Brain microvascular endothelial cell (primary cell): Measurements from ENCODE around the gene IMMP2L.

Experiments used
- DNase-seq: peaks from one replicate; pipeline ENCODE4 v3.0.0-alpha.2; 2020
- H3K27ac ChIP-seq: fragments of 250-450 bp; sonication (Bioruptor Pico); 2 replicates; pipeline ENCODE4 v1.5.1; 2020; ENCODE audit warnings: mild to moderate bottlenecking, moderate library complexity
- H3K27me3 ChIP-seq: fragments of 250-450 bp; sonication (Bioruptor Pico); replicated peaks from 2 replicates; pipeline ENCODE4 v1.5.1; 2020; ENCODE audit warnings: mild to moderate bottlenecking
- H3K36me3 ChIP-seq: fragments of 250-450 bp; sonication (Bioruptor Pico); replicated peaks from 2 replicates; pipeline ENCODE4 v1.5.1; 2020; ENCODE audit warnings: mild to moderate bottlenecking
- H3K4me3 ChIP-seq: 2 replicates; pipeline ENCODE4 v1.5.1; 2011; ENCODE audit warnings: low read depth, mild to moderate bottlenecking, control low read depth, low read length, moderate library complexity
- in situ Hi-C: cut with HindIII; loops from 2 replicates; pipeline ENCODE4 v1.10.0; 2017; ENCODE audit warnings: low sequenced_read_pairs, low pct_ligation_motif_present
- TF ChIP-seq, protein P1 (sequence below): IDR thresholded peaks from 2 replicates; pipeline ENCODE4 v1.5.1; 2011; ENCODE audit warnings: low read depth, mild to moderate bottlenecking, moderate library complexity, low read length, control low read depth, inconsistent platforms; ENCODE audit errors: missing control alignments

IMMP2L gene

DNA sequence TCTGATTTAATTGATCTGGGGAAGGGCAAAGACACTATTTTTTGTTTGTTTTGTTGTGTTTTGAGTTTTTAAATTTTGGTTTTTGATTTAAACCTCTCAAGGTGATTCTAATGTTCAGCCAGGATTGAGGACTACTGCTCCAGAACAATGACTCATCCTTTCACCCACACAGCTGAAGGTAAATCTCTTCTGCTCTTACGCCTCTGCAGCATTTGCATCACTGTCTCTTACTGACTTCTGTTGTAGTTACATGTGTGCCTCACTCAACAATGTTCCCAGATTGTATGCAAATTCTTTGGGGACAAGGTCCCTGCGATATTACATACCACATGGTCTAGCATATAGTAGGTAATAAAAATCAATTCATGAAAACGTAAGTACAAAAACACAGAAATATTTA lies 938.9 kb downstream of the IMMP2L start:
- Histone ChIP-seq H3K4me3 (no peak overlapping the region), H3K27me3 (no peaks in the 10 kb centered on the region), H3K27ac (no peak overlapping the region), H3K36me3 (no peaks in the 10 kb centered on the region)
- DNase-seq = no peak
- TF ChIP-seq, protein P1, sequence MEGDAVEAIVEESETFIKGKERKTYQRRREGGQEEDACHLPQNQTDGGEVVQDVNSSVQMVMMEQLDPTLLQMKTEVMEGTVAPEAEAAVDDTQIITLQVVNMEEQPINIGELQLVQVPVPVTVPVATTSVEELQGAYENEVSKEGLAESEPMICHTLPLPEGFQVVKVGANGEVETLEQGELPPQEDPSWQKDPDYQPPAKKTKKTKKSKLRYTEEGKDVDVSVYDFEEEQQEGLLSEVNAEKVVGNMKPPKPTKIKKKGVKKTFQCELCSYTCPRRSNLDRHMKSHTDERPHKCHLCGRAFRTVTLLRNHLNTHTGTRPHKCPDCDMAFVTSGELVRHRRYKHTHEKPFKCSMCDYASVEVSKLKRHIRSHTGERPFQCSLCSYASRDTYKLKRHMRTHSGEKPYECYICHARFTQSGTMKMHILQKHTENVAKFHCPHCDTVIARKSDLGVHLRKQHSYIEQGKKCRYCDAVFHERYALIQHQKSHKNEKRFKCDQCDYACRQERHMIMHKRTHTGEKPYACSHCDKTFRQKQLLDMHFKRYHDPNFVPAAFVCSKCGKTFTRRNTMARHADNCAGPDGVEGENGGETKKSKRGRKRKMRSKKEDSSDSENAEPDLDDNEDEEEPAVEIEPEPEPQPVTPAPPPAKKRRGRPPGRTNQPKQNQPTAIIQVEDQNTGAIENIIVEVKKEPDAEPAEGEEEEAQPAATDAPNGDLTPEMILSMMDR = no peak
- in situ Hi-C loops = no loop called here

- Histone ChIP-seq H3K27ac (no peak overlapping the region), H3K36me3 (no peaks in the 10 kb centered on the region), H3K27me3 (no peaks in the 10 kb centered on the region), H3K4me3 (no peak overlapping the region)
- in situ Hi-C loops = no loop called here
- TF ChIP-seq, protein P1 = no peak
- no peak for DNase-seq
Measured at GRCh38 chr7:110621289-110621688, 941.0 kb downstream of the IMMP2L start.

DNA sequence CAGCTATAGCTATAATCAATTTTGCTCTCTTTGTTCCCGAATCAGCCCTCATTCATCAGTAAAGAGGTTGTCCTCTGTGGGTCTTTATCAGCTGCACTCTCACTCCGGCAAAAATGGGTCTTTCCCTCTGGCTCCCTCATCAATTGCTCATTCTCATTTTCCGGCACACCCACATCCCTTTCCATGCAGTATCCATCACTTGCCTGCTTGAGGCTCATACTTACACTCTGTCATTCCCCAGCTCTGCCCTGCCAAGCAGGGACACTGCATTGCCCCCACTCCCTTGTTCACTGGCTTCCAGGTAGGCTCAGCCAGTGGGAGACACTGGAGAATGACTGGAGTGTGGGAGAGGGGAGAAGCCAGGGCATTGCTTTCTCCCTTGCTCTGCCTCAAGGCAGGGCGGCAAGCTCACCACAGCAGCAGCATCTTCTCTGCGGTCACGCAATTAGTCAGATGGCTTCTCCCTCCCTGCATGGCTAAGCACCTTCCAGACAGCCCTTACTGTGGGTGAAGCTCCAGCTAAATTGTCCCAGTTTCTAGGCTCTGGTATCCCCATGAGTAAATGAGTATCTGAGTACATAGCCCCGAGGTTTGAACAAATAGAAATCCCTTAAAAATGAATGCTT lies 942.1 kb downstream of the IMMP2L start:
- in situ Hi-C loops = no loop called here
- TF ChIP-seq, protein P1 = no peak
- no peak for DNase-seq

More for the DNA sequence above, 942.1 kb downstream of the IMMP2L start:
- Histone ChIP-seq H3K4me3 (no peak overlapping the region), H3K36me3 (no peaks in the 10 kb centered on the region), H3K27me3 (no peaks in the 10 kb centered on the region), H3K27ac (no peak overlapping the region)
